HEK293 (cell line): ENCODE results near the gene VWCE.
"Not testable (repeated sequence)": the region's sequence is repeated elsewhere in the genome, so short reads cannot be mapped to it uniquely, and the experiment has no call there.

Source experiments
- RBAK ChIP-seq: fragments of 450-650 bp; formaldehyde crosslinking; IDR thresholded peaks from 2 replicates; pipeline ENCODE4 v1.5.1; 2016; ENCODE audit warnings: missing biosample characterization, missing genetic modification characterization
- TF ChIP-seq, protein P1 (sequence below): fragments of 450-650 bp; formaldehyde crosslinking; IDR thresholded peaks from 2 replicates; pipeline ENCODE4 v1.5.1; 2016; ENCODE audit warnings: missing biosample characterization, missing genetic modification characterization
- TF ChIP-seq, protein P2 (sequence below): fragments of 450-650 bp; formaldehyde crosslinking; IDR thresholded peaks from 2 replicates; pipeline ENCODE4 v1.5.1; 2016; ENCODE audit warnings: missing biosample characterization, missing genetic modification characterization

- TF ChIP-seq, protein P1, sequence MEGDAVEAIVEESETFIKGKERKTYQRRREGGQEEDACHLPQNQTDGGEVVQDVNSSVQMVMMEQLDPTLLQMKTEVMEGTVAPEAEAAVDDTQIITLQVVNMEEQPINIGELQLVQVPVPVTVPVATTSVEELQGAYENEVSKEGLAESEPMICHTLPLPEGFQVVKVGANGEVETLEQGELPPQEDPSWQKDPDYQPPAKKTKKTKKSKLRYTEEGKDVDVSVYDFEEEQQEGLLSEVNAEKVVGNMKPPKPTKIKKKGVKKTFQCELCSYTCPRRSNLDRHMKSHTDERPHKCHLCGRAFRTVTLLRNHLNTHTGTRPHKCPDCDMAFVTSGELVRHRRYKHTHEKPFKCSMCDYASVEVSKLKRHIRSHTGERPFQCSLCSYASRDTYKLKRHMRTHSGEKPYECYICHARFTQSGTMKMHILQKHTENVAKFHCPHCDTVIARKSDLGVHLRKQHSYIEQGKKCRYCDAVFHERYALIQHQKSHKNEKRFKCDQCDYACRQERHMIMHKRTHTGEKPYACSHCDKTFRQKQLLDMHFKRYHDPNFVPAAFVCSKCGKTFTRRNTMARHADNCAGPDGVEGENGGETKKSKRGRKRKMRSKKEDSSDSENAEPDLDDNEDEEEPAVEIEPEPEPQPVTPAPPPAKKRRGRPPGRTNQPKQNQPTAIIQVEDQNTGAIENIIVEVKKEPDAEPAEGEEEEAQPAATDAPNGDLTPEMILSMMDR (tag by site-specific recombination): not testable (repeated sequence)
- TF ChIP-seq, protein P2, sequence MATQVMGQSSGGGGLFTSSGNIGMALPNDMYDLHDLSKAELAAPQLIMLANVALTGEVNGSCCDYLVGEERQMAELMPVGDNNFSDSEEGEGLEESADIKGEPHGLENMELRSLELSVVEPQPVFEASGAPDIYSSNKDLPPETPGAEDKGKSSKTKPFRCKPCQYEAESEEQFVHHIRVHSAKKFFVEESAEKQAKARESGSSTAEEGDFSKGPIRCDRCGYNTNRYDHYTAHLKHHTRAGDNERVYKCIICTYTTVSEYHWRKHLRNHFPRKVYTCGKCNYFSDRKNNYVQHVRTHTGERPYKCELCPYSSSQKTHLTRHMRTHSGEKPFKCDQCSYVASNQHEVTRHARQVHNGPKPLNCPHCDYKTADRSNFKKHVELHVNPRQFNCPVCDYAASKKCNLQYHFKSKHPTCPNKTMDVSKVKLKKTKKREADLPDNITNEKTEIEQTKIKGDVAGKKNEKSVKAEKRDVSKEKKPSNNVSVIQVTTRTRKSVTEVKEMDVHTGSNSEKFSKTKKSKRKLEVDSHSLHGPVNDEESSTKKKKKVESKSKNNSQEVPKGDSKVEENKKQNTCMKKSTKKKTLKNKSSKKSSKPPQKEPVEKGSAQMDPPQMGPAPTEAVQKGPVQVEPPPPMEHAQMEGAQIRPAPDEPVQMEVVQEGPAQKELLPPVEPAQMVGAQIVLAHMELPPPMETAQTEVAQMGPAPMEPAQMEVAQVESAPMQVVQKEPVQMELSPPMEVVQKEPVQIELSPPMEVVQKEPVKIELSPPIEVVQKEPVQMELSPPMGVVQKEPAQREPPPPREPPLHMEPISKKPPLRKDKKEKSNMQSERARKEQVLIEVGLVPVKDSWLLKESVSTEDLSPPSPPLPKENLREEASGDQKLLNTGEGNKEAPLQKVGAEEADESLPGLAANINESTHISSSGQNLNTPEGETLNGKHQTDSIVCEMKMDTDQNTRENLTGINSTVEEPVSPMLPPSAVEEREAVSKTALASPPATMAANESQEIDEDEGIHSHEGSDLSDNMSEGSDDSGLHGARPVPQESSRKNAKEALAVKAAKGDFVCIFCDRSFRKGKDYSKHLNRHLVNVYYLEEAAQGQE (tag by site-specific recombination): not testable (repeated sequence)
- not testable (repeated sequence) for TF ChIP-seq RBAK (tag by site-specific recombination)
Measured at GRCh38 chr11:61219016-61219415, 76.1 kb downstream of the VWCE start.
